Endothelial cell of umbilical vein (primary cell): ENCODE results near the gene ELMO1. TPM values are rescaled to one million over a fixed set of nuclear protein-coding genes. Genes with fewer than 3 reads are reported as not detected.
A peak's percentile ranks its signal among the peaks of the same experiment; 100 is the strongest.

ENCODE experiments used
- BruUV-seq: library from RNA; stranded (reverse); fragments of 400-500 nt; replicated peaks from 2 replicates; lab custom pipeline; 2021; lab: Mats Ljungman, UMichigan
- CTCF ChIA-PET: fragments of 300-600, 350-600 bp; sonication (Branson Sonifier 250); formaldehyde crosslinking; loops from one replicate; lab custom pipeline; 2021; ENCODE audit warnings: antibody characterized with exemption, inconsistent platforms; lab: Charles Lee
- POLR2A ChIA-PET: fragments of 300-600, 350-600 bp; sonication (Branson Sonifier 250); formaldehyde crosslinking; loops from one replicate; lab custom pipeline; 2021; ENCODE audit warnings: antibody characterized with exemption, inconsistent platforms; lab: Charles Lee
- DNase-seq: peaks from one replicate; pipeline ENCODE4 v3.0.0-alpha.2; 2011; ENCODE audit warnings: low read depth, low spot score
- FAIRE-seq: peaks from 2 replicates; lab custom pipeline; 2011; peaks lifted over from hg19 to GRCh38; lab: Jason Lieb, UNC
- H2AFZ ChIP-seq: 2 replicates; pipeline ENCODE4 v1.6.0; 2012; ENCODE audit warnings: low read depth, low read length, control low read depth, inconsistent platforms
- H3K27ac ChIP-seq: 2 replicates; pipeline ENCODE4 v1.5.1; 2011; ENCODE audit warnings: low read depth, mild to moderate bottlenecking, control low read depth, low read length, moderate library complexity; ENCODE audit not compliant: insufficient read depth
- H3K27me3 ChIP-seq, 2 experiments: 2 replicates each; pipeline versions ENCODE4 v1.6.0 to v1.6.1; 2011; ENCODE audit warnings: low read length in 2 of 2, mixed read lengths in 1 of 2; ENCODE audit not compliant: control insufficient read depth in 2 of 2, insufficient read depth in 2 of 2
- H3K36me3 ChIP-seq, 2 experiments: 2 replicates in 1 of 2; 3 replicates in 1 of 2; pipeline ENCODE4 v1.5.1; 2011; ENCODE audit warnings: low read length in 2 of 2, mild to moderate bottlenecking in 1 of 2, moderate library complexity in 1 of 2; ENCODE audit not compliant: control insufficient read depth in 2 of 2, insufficient read depth in 2 of 2; ENCODE audit errors: extremely low read depth in 1 of 2
- H3K4me1 ChIP-seq: 3 replicates; pipeline ENCODE4 v1.5.1; 2011; ENCODE audit warnings: mild to moderate bottlenecking, low read length; ENCODE audit not compliant: control insufficient read depth, insufficient read depth; ENCODE audit errors: extremely low read depth
- H3K4me2 ChIP-seq: 2 replicates; pipeline ENCODE4 v1.6.1; 2011; ENCODE audit warnings: low read length, control low read depth, mixed read lengths; ENCODE audit not compliant: insufficient read depth
- H3K4me3 ChIP-seq, 3 experiments: fragments of 200-600 bp in 1 of 3; sonication (generic), shearing (Covaris generic) in 1 of 3; replicated peaks in 1 of 3; 2 replicates each; pipeline ENCODE4 v1.5.1; 2011 to 2016; ENCODE audit warnings: control low read depth in 3 of 3, low read length in 3 of 3, mild to moderate bottlenecking in 2 of 3, inconsistent platforms in 1 of 3, low read depth in 1 of 3, moderate library complexity in 1 of 3; ENCODE audit not compliant: insufficient read depth in 1 of 3
- H3K79me2 ChIP-seq: 2 replicates; pipeline ENCODE4 v1.6.0; 2012; ENCODE audit warnings: low read length, inconsistent platforms; ENCODE audit not compliant: control insufficient read depth, insufficient read depth
- H3K9ac ChIP-seq: replicated peaks from 2 replicates; pipeline ENCODE3; 2011; ENCODE audit warnings: low read length, control low read depth; ENCODE audit not compliant: insufficient read depth; ENCODE audit errors: extremely low read depth
- H3K9me1 ChIP-seq: replicated peaks from 3 replicates; pipeline ENCODE4 v1.6.0; 2011; ENCODE audit warnings: mild to moderate bottlenecking, low read length; ENCODE audit not compliant: control insufficient read depth, insufficient read depth; ENCODE audit errors: extremely low read depth
- H3K9me3 ChIP-seq: replicated peaks from 2 replicates; pipeline ENCODE4 v1.5.1; 2012; ENCODE audit warnings: low read length, inconsistent platforms; ENCODE audit not compliant: control insufficient read depth, insufficient read depth
- H4K20me1 ChIP-seq: replicated peaks from 2 replicates; pipeline ENCODE3; 2011; ENCODE audit warnings: mild to moderate bottlenecking, low read length; ENCODE audit not compliant: control insufficient read depth, insufficient read depth; ENCODE audit errors: extremely low read depth
- CTCF ChIP-seq, 2 donors: IDR thresholded peaks; 1 replicate in 1 of 2; 2 replicates in 1 of 2; pipeline ENCODE4 v1.5.1; 2011; ENCODE audit warnings: low read length in 2 of 2, mild to moderate bottlenecking in 2 of 2, moderate library complexity in 2 of 2, control low read depth in 1 of 2, inconsistent platforms in 1 of 2, low read depth in 1 of 2; ENCODE audit not compliant: insufficient read depth in 1 of 2; ENCODE audit errors: extremely low read depth in 1 of 2
- EZH2 ChIP-seq: IDR thresholded peaks from 2 replicates; pipeline ENCODE4 v1.6.1; 2012; ENCODE audit warnings: borderline replicate concordance, low read depth, mild to moderate bottlenecking, moderate library complexity, low read length, inconsistent platforms; ENCODE audit not compliant: severe bottlenecking
- FOS ChIP-seq: IDR thresholded peaks from 2 replicates; pipeline ENCODE4 v1.6.1; 2011; ENCODE audit warnings: mild to moderate bottlenecking, low read length, moderate library complexity, borderline replicate concordance; ENCODE audit not compliant: insufficient read depth
- GATA2 ChIP-seq: IDR thresholded peaks from 2 replicates; pipeline ENCODE4 v1.7.0; 2011; ENCODE audit warnings: low read depth, mild to moderate bottlenecking, moderate library complexity, mixed read lengths, low read length; ENCODE audit not compliant: insufficient read length, insufficient read depth
- JUN ChIP-seq: IDR thresholded peaks from 2 replicates; pipeline ENCODE4 v1.6.1; 2011; ENCODE audit warnings: borderline replicate concordance, low read depth; ENCODE audit not compliant: insufficient read length, insufficient read depth
- MAX ChIP-seq: IDR thresholded peaks from 2 replicates; pipeline ENCODE4 v1.6.1; 2011; ENCODE audit not compliant: insufficient read depth, insufficient read length
- MYC ChIP-seq: IDR thresholded peaks from one replicate; pipeline ENCODE4 v1.6.1; 2011; ENCODE audit warnings: mild to moderate bottlenecking, low read depth, low read length
- POLR2A ChIP-seq: IDR thresholded peaks from 2 replicates; pipeline ENCODE4 v1.6.1; 2012; ENCODE audit warnings: low read depth, mild to moderate bottlenecking, control low read depth, low read length
- POLR2AphosphoS5 ChIP-seq: IDR thresholded peaks from 2 replicates; pipeline ENCODE4 v1.6.1; 2012; ENCODE audit warnings: low read depth, mild to moderate bottlenecking, control low read depth, low read length, moderate library complexity; ENCODE audit not compliant: insufficient read depth
- dilution Hi-C: fragments of 300-500 bp; cut with MboI; formaldehyde crosslinking; loops from one replicate; pipeline ENCODE4 v1.15.0; 2019; ENCODE audit warnings: low sequenced_read_pairs; ENCODE audit not compliant: extremely low pct_ligation_motif_present
- intact Hi-C: fragments of 100-400 bp; cut with micrococcal nuclease; formaldehyde crosslinking; loops from one replicate; pipeline ENCODE4 v1.10.0; 2022
- polyA plus RNA-seq, 4 experiments: library from polyadenylated mRNA; depleted of rRNA in 3 of 4; stranded (reverse) in 3 of 4; unstranded in 1 of 4; fragments of >200 nt; gene quantifications; 2 replicates each; pipeline versions ENCODE4 v1.2.1 to v1.2.3, GENCODE V29; 2011 to 2012; ENCODE audit warnings: missing spikeins in 1 of 4
- total RNA-seq: library from RNA; stranded (reverse); gene quantifications from 2 replicates; pipeline ENCODE4 v1.2.3, GENCODE V29; 2021

ELMO1 gene
- total and polyA plus RNA-seq, 2 donors (not counting 3 experiments of a cell fraction or from before 2014, with no cell fraction given): 17.0 to 30.6 TPM

- intact Hi-C loops (no loop called here), dilution Hi-C loops (no loop called here)
- Histone ChIP-seq H4K20me1 (no peaks in the 10 kb centered on the region), H3K4me2 (no peak overlapping the region), H3K27ac (no peak overlapping the region), H3K9ac (no peak overlapping the region), H3K4me1 (no peaks in the 10 kb centered on the region), H3K27me3 (no peaks in the 10 kb centered on the region), H3K9me1 (no peaks in the 10 kb centered on the region), H3K79me2 (no peaks in the 10 kb centered on the region), H3K36me3 (no peaks in the 10 kb centered on the region), H3K9me3 (no peaks in the 10 kb centered on the region), H2AFZ (no peak overlapping the region), H3K4me3 (no peak overlapping the region)
- no TSS peak for BruUV-seq
- CTCF ChIA-PET: interaction anchor here (1.1 to 1.5 kb wide), 2 partner anchors 78 to 98 kb away, joined by 3 read pairs; no protein-coding TSS in a partner anchor
- TF ChIP-seq GATA2 (no peak), MAX (no peak), POLR2AphosphoS5 (no peak), JUN (no peak), CTCF (IDR thresholded peaks at IDR 0.05; ENCODE audit: extremely low read depth in 1 of 2, insufficient read depth in 1 of 2, low read depth in 1 of 2, low read length in 2 of 2) (no peak), EZH2 (no peak), FOS (no peak), POLR2A (no peak), MYC (no peak)
- POLR2A ChIA-PET: no interaction called here
- DNase-seq (peak; percentile 50), FAIRE-seq (no peak)
Measured at GRCh38 chr7:37065779-37066271, 382.8 kb downstream of the ELMO1 start.
